Measurements from ENCODE around the gene APBA1.

The APBA1 gene

DNA sequence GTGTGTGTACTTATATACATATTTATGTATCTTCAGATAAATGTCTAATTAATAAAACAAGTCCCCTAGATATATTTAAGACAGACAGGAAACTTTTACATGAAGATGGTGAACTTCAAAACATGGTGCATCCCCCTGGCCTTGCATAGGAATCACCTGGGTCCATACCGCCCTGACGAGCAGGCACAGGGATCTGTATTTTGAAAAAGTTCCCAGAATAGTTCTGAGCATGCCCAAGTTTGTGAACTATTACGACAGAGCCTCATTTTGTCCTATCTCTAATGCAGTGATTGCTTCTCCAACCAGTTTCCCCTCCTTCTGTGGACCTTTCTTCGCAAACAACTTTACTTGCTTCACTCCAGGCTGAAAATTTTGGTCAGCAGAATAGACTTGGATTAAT lies 98.1 kb downstream of the APBA1 start:
- DNase-seq = no peak

GRCh38 chr9:69573651-69574050 lies 98.5 kb downstream of the APBA1 start:
- DNase-seq = no peak

DNA sequence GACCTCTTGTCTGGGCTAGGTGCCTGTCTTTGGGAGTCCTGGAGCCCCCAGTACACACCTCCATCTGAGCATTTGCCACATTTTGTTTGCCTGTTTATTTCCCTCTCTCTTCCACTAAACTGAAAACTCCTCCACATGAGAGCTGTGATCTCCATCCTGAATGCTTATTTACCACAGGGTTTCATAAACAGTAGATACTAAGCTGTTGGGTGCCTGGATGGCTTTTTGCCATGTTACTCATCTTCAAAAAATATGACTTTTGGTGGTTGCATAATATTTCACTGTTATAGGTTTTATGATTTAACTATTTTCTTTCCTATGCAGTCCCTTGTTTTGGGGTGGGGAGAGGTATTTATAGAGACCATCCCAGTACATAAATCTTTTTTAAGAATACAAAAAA lies 99.6 kb downstream of the APBA1 start:
- DNase-seq = no peak

- DNase-seq = no peak
These were observed 101.1 kb downstream of the APBA1 start for GRCh38 chr9:69571032-69571431.

DNA sequence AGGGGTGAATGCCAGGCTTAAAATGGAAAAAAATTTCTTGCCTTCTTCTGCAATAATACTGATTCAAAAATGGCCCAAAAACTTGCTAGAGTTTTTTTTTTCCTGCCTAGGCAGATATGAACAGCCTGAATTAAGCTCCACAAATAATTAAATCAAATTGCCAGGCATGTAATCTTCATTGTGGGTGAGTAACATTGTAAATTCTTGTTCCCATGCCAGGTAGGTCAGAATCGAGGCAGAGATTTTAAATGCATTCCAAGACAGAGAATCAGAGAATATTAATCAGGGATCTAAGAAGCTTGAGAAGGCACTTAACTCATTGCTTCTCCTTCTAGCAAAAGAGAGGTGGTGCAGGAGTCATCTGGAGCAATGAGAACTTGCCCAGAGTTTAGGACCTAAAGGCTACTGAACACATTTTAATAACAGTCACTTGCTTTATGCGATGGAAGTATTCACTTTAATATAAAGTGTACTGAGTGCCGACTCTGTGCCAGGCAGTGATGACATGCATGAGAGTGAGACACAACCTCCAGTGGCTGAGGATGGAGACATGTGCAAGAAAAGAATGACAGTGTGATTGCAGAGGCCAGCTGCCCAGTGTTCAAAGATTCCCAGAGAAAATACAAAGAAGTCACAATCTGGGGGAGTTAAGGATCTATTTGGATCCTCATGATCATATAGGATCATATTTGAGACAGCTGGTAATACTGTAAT lies 102.3 kb downstream of the APBA1 start:
- no peak for DNase-seq

DNA sequence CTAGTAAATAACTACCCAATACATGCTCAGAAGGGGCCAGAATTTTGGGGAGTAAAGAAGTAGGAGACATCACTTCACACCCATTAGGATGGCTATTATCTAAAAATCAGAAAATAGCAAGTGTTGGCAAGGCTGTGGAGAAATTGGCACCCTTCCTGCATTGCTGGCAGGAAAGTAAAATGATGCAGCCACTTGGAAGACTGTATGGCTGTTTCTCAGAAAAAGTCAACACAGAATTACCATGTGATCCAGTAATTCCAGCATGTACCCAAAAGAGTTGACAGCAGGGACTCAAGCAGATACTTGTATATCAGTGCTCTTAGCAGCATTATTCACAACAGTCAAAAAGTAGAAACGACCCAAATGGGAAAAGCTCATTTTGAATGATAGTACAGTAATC lies 107.6 kb downstream of the APBA1 start:
- no peak for DNase-seq

DNA sequence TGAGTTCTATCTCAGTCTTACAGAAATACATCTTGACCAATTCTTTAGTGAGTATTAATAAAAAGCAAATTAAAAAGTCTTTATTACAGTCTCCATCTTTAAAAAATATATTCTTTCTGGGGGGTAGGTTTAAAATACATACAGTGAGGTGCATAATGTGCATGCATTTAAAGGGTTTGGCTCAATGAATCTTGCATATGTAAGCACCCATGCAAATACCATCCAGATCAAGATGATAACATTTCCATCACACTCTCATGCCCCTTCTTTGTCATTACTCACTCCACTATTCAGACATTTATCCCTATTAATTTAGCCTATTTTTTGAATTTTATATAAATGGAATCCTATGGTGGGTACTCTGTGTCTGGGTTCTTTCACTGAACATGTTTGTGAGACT lies 113.0 kb downstream of the APBA1 start:
- no peak for DNase-seq

- DNase-seq = no peak
These were observed 115.5 kb downstream of the APBA1 start for GRCh38 chr9:69556707-69557106.

- no peak for DNase-seq
These were observed 116.4 kb downstream of the APBA1 start for GRCh38 chr9:69555802-69556201.

GRCh38 chr9:69554945-69555344 lies 117.2 kb downstream of the APBA1 start:
- no peak for DNase-seq

DNA sequence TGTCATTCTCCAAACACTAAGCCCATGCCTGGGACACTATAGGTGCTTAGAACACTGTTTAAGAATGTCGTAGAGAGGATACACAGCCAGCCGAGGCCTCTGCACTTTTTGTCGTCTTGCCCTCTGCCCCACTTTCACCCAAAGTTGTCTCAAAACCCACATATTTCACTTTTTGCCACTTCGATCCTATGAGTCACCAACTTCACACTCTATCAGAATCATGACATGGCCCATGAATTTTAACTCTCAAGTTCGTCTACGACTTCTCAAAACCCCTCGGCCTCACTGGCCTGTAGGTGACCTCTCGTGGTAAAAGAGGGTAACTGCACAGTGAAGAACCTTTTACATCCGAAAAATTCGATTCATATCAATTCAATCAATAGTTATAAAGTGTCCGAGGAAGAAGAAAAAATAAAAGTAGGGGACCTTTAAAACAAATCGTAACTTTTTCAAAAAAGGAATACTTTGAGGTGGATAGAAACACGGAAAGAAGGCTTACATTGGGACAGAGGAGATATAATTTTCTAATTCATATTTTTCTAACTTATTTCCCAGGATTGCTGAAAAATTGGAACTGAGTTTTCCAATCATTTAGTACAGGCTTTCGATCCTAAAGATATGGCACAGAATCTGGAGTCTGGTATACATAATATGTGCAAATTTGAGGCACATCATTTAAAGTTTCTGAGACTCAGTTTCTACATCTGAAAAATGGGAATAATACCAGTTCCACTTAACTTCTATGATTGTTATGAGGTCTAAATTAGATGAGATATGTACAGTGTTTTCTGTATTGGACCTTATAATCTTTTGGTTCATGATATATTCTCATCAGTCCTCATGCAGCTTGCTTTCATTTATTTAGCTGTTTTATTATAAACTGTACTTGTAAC lies 122.6 kb downstream of the APBA1 start:
- peak; percentile 32 for DNase-seq

DNA sequence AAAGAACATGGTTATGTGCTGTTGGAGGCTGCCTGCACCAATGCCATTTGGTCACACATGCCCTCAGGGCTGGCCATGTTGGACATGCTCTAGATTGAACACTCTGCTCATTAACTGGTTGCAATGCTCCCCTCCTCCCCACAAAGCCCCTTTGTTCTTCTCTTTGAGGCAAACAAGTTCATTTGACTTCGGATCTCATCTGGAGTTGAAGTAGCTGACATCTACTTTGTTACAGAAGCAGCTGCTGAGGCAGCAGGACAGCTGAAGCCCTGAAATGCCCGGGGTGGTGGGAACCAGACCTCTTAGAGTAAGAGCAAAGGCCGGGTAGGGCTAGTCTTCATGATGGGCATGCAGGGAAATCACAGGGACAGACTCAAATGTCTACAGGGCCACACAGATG lies 123.5 kb downstream of the APBA1 start:
- DNase-seq = no peak

DNA sequence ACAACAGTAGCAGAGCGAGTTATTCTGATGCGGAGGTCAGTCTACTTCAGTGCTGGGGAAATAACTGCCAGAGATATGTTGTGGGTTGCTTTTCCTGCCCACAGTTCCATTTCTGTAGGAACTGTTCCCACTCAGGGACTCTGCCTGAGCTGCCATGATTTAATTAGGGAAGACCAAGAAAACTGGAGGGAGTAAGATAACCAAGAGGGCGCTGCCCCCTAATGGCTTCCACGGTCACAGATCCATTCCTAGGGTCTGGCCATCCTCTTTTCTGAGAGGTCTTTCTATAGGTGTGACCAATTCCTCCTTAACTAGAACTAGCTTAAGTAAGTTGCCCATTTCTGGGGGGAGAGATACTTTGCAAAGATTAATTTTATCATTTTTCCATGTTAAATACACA lies 125.9 kb downstream of the APBA1 start:
- DNase-seq = no peak

DNA sequence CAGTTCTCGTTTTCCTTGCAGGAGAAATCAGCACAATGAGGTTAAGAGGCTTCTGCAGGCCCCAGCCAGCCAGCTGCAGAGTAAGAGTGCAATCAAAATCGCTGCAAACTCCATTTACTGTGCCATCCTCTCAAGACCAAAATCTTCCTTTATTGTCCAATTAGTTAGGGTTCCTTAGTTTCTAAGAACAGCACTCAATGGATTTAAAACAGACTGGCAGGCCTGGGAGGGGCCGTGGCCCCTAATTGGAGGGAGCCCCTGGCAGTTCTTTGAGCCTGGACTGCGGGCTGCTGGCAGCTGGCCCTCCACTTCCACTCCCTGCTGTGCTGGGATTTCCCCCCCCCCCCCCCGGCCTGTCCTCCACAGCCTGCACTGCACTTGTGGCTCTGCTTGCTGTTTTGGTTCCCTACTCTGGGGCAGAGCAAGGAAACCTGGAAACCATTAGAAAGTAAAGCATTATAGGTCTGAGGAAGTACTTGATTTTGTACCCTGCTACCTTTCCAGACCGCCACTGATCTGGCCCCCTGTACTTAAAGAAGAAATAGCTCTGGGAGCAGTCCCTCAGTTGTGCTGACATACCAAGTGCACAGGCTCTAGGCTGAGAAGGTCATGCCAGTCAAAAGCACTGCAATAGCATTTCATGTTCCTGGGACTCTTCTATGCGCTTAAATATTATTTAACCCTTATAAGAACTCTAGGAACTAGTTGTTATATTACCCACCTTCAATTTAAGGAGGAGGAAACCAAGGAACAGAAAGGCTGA lies 129.0 kb downstream of the APBA1 start:
- no peak for DNase-seq

- no peak for DNase-seq
These were observed 130.1 kb downstream of the APBA1 start for GRCh38 chr9:69542058-69542457.

DNA sequence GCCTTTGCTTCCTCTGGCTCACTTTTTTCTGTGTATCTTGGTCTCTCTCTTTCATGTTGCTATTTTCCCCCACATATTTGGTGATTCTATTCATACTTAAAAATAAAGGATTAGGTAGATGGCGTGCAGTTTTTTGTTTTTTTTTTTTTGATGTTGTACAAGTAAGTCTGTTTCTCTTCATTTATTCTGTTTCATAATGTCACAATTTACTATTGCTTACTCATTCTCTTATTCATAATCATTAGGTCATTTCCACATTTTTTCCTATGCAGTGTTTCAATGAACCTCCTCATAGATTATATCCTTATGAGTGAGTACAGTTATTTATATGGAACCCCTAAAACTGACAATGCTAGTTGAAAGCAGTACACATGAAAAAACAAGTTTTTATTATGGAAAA lies 136.3 kb downstream of the APBA1 start:
- no peak for DNase-seq

- DNase-seq = no peak
These were observed 136.8 kb downstream of the APBA1 start for GRCh38 chr9:69535286-69535832.

DNA sequence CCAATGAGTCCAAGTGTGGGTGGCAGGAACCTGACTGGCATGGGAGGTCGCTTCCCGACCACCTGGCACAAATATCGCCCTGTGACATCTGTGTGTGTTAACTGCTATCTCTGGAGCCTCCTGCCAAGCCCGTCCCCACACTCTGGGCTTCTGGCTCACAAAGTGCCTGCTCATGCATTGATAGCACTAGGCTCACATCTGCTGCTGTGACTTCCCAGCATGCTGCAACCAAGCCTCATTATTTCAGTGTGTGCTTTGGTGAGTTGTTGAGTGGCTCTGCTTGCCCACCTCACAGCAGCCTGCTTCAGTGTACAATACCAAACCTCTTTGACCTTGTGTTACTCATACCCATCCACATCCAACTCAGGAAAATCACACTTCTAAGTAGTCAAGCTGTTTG lies 139.8 kb downstream of the APBA1 start:
- no peak for DNase-seq

GRCh38 chr9:69527454-69527853 lies 144.7 kb downstream of the APBA1 start:
- DNase-seq = no peak

GRCh38 chr9:69526699-69527098 lies 145.5 kb downstream of the APBA1 start:
- no peak for DNase-seq

- DNase-seq = no peak
These were observed 152.5 kb downstream of the APBA1 start for GRCh38 chr9:69519470-69520240.
